Sigmoid colon (tissue), 4 donors: Measurements from ENCODE around the gene EIPR1.

ENCODE experiments used
- CTCF ChIP-seq, 4 experiments: fragments of 450-650 bp in 3 of 4; fragments of 200-600 bp in 1 of 4; IDR thresholded peaks; one replicate each; pipeline ENCODE4 v1.5.1; 2016 to 2019; ENCODE audit warnings: antibody characterized with exemption in 4 of 4, mild to moderate bottlenecking in 3 of 4, moderate library complexity in 2 of 4
- EP300 ChIP-seq, 4 donors: sonication (generic); formaldehyde crosslinking; IDR thresholded peaks; one replicate each; pipeline ENCODE4 v1.6.1; 2017; ENCODE audit warnings: antibody characterized with exemption in 4 of 4
- POLR2A ChIP-seq, 2 donors: fragments of 450-650 bp; IDR thresholded peaks; one replicate each; pipeline ENCODE4 v1.6.1; 2016; ENCODE audit warnings: antibody characterized with exemption in 2 of 2, mild to moderate bottlenecking in 2 of 2, moderate library complexity in 2 of 2
- POLR2AphosphoS5 ChIP-seq, 4 donors: sonication (generic); formaldehyde crosslinking; IDR thresholded peaks; one replicate each; pipeline ENCODE4 v1.6.1; 2017; ENCODE audit warnings: antibody characterized with exemption in 4 of 4

GRCh38 chr2:3348767-3349166 lies 28.9 kb downstream of the EIPR1 start:
- no peak for TF ChIP-seq CTCF (IDR thresholded peaks at IDR 0.05)
- no peak for TF ChIP-seq POLR2A (IDR thresholded peaks at IDR 0.05)
- TF ChIP-seq POLR2AphosphoS5 (IDR thresholded peaks at IDR 0.05): no peak
- no peak for TF ChIP-seq EP300 (IDR thresholded peaks at IDR 0.05)
